GM12878 (cell line): ENCODE results near the gene CCDC184. TPM values are rescaled to one million over a fixed set of nuclear protein-coding genes. Genes with fewer than 3 reads are reported as not detected.

Source experiments
- ATAC-seq: fragments of 200-7000 bp; cut with Tn5 transposase; 3 replicates; pipeline ENCODE4 v1.9.1; 2020; ENCODE audit warnings: mild to moderate bottlenecking, moderate library complexity
- BruUV-seq: library from RNA; stranded (reverse); fragments of 400-500 nt; replicated peaks from 2 replicates; lab custom pipeline; 2021; lab: Mats Ljungman, UMichigan
- CTCF ChIA-PET: fragments of 300-600 bp; sonication (Branson Sonifier 250); formaldehyde crosslinking; extraction: SDS; loops from one replicate; lab custom pipeline; 2021; ENCODE audit warnings: inconsistent platforms; lab: Yijun Ruan, JAX
- POLR2A ChIA-PET: fragments of 350-600 bp; formaldehyde crosslinking; extraction: SDS; loops from one replicate; lab custom pipeline; 2021; ENCODE audit warnings: inconsistent platforms; lab: Charles Lee
- RAD21 ChIA-PET: fragments of 300-600 bp; sonication (Branson Sonifier 250); formaldehyde crosslinking; loops from one replicate; lab custom pipeline; 2023; ENCODE audit warnings: antibody characterized with exemption; ENCODE audit not compliant: unreplicated experiment; lab: Charles Lee
- SMC1A ChIA-PET: fragments of 300-600 bp; sonication (Branson Sonifier 250); formaldehyde crosslinking; loops from one replicate; lab custom pipeline; 2023; ENCODE audit not compliant: unreplicated experiment, uncharacterized antibody; lab: Charles Lee
- DNase-seq: peaks from one replicate; pipeline ENCODE4 v3.0.0-alpha.2; 2011; ENCODE audit warnings: low read depth, low spot score
- FAIRE-seq: peaks from 3 replicates; lab custom pipeline; 2011; peaks lifted over from hg19 to GRCh38; lab: Jason Lieb, UNC
- H2AFZ ChIP-seq: 2 replicates; pipeline ENCODE4 v1.6.0; 2011; ENCODE audit warnings: low read depth, low read length, control low read depth; ENCODE audit not compliant: control insufficient read depth
- H3K27ac ChIP-seq: 2 replicates; pipeline ENCODE4 v1.5.1; 2011; ENCODE audit warnings: control low read depth; ENCODE audit not compliant: control insufficient read depth, insufficient read depth
- H3K27me3 ChIP-seq, 2 experiments: replicated peaks in 1 of 2; 2 replicates each; pipeline versions ENCODE4 v1.6.0 to v1.6.1; 2011; ENCODE audit warnings: low read length in 1 of 2; ENCODE audit not compliant: control insufficient read depth in 2 of 2, insufficient read depth in 2 of 2
- H3K36me3 ChIP-seq, 2 experiments: 2 replicates each; pipeline ENCODE4 v1.5.1; 2011; ENCODE audit warnings: low read length in 1 of 2; ENCODE audit not compliant: control insufficient read depth in 2 of 2, insufficient read depth in 2 of 2
- H3K4me1 ChIP-seq: 2 replicates; pipeline ENCODE4 v1.6.1; 2011; ENCODE audit warnings: mild to moderate bottlenecking, low read length, moderate library complexity, mixed read lengths; ENCODE audit not compliant: control insufficient read depth, insufficient read depth
- H3K4me2 ChIP-seq: 2 replicates; pipeline ENCODE4 v1.6.0; 2011; ENCODE audit warnings: control low read depth; ENCODE audit not compliant: control insufficient read depth, insufficient read depth
- H3K4me3 ChIP-seq: fragments of 200-600 bp; sonication (generic); 2 replicates; pipeline ENCODE4 v1.5.1; 2016
- H3K79me2 ChIP-seq: 2 replicates; pipeline ENCODE4 v1.6.0; 2011; ENCODE audit warnings: low read length; ENCODE audit not compliant: control insufficient read depth, insufficient read depth
- H3K9ac ChIP-seq: 2 replicates; pipeline ENCODE4 v1.8.0; 2011; ENCODE audit warnings: low read length, control low read depth, mixed read lengths; ENCODE audit not compliant: control insufficient read depth, insufficient read depth
- H3K9me3 ChIP-seq: replicated peaks from 3 replicates; pipeline ENCODE4 v1.5.1; 2011; ENCODE audit warnings: mild to moderate bottlenecking, low read length; ENCODE audit not compliant: control insufficient read depth, insufficient read depth
- H4K20me1 ChIP-seq: 2 replicates; pipeline ENCODE4 v1.6.0; 2011; ENCODE audit not compliant: control insufficient read depth, insufficient read depth
- CBX3 ChIP-seq: fragments of 200-600 bp; sonication (generic); IDR thresholded peaks from 2 replicates; pipeline ENCODE4 v1.6.1; 2016; ENCODE audit warnings: low read depth, borderline replicate concordance
- CEBPB ChIP-seq, 2 experiments: fragments of 150-350 bp in 1 of 2; IDR thresholded peaks; 2 replicates each; pipeline ENCODE4 v1.6.1; 2012 to 2014; ENCODE audit warnings: low read depth in 2 of 2, low read length in 2 of 2, borderline replicate concordance in 1 of 2, inconsistent platforms in 1 of 2
- IRF4 ChIP-seq: IDR thresholded peaks from 2 replicates; pipeline ENCODE4 v1.6.1; 2011; ENCODE audit warnings: low read depth, low read length
- SPI1 ChIP-seq: IDR thresholded peaks from 2 replicates; pipeline ENCODE4 v1.6.1; 2011; ENCODE audit warnings: low read depth, mild to moderate bottlenecking, low read length, moderate library complexity, borderline replicate concordance; ENCODE audit not compliant: insufficient read depth
- ZZZ3 ChIP-seq: IDR thresholded peaks from 2 replicates; pipeline ENCODE4 v1.6.1; 2011; ENCODE audit warnings: low read depth; ENCODE audit not compliant: control insufficient read depth, insufficient read length
- WGBS: methylation state at CpG from one replicate; pipeline ENCODE4 v1.1.6; 2016; ENCODE audit warnings: low lambda C conversion rate; ENCODE audit not compliant: insufficient replicate concordance, insufficient coverage; ENCODE audit errors: missing lambda C conversion rate; 5-methylcytosine and 5-hydroxymethylcytosine counted together
- in situ Hi-C: fragments of 300-500 bp; cut with MboI; formaldehyde crosslinking; loops from 9 replicates; pipeline ENCODE4 v1.14.3; 2018; ENCODE audit warnings: mixed read lengths
- intact Hi-C: fragments of 100-400 bp; cut with micrococcal nuclease; formaldehyde crosslinking; loops from one replicate; pipeline ENCODE4 v1.14.2; 2022; ENCODE audit not compliant: unreplicated experiment
- polyA plus RNA-seq, 11 experiments: library from polyadenylated mRNA; depleted of rRNA in 4 of 11; unstranded in 6 of 11; stranded (reverse) in 5 of 11; fragments of >200 nt; fragmentation: Nextera tagmentation in 4 of 11; fragmentation: Illumina TruSeq in 1 of 11; extraction: Ambion mirVana in 4 of 11; extraction: Trizol in 1 of 11; gene quantifications; 1 replicate in 1 of 11; 2 replicates in 10 of 11; pipeline versions ENCODE4 v1.2.1 to v1.2.3, GENCODE V29; 2011 to 2016; ENCODE audit warnings: inconsistent platforms in 2 of 11, missing spikeins in 2 of 11, low read depth in 1 of 11
- total RNA-seq, 4 experiments: library from RNA; depleted of rRNA in 3 of 4; stranded (reverse); fragments of >200 nt in 3 of 4; fragmentation: Illumina TruSeq in 1 of 4; extraction: Trizol in 1 of 4; gene quantifications; 2 replicates each; pipeline versions ENCODE4 v1.2.1 to v1.2.3, GENCODE V29; 2013 to 2021
- TF ChIP-seq, protein P1 (sequence below): IDR thresholded peaks from 2 replicates; pipeline ENCODE4 v1.6.1; 2011; ENCODE audit warnings: mild to moderate bottlenecking, low read depth, low read length, moderate library complexity; ENCODE audit not compliant: insufficient replicate concordance

The CCDC184 gene
- total and polyA plus RNA-seq, 10 of the 15 experiments (the other 5 are each of a cell fraction or from before 2014, with no cell fraction given) = not detected

DNA sequence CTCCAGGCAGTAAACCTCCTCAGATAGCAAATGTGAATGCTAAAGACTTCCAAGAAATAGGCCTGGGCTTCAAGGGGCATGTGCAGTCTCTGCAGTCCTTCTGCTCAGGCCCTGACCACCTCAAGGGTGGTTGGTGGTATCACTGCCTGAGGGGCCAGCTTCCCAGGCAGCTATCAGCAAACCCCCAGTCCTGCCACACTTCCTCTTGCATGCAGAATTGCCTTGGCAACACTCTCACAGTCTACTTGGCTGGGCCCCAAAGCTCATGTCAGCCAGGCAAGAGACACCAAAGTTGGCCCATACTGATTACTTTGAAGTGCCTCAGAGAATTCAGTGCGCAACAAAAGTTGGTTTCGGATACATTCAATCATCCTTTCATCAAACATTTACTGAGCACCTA lies 22.6 kb upstream of the CCDC184 start:
- Histone ChIP-seq H3K9me3 (no peaks in the 10 kb centered on the region), H3K27ac (no peak overlapping the region), H3K9ac (no peak overlapping the region), H3K27me3 (no peaks in the 10 kb centered on the region), H2AFZ (peak overlapping the region; percentile 45; the same call in 1 of the 2 replicates), H3K4me3 (no peak overlapping the region), H3K4me1 (peaks cover 11% of the 10 kb centered on the region), H3K79me2 (peaks cover 15% of the 10 kb centered on the region), H3K4me2 (peak overlapping the region; percentile 36), H3K36me3 (no peaks in the 10 kb centered on the region), H4K20me1 (no peaks in the 10 kb centered on the region)
- FAIRE-seq (no peak), ATAC-seq (no peak), DNase-seq (no peak)
- CTCF ChIA-PET = interaction anchor here (1.0 to 2.2 kb wide), 8 partner anchors 37 to 325 kb away, joined by 3 to 5 read pairs (median 3); partner anchors contain the start of gene TMEM106C
- TF ChIP-seq, protein P1, sequence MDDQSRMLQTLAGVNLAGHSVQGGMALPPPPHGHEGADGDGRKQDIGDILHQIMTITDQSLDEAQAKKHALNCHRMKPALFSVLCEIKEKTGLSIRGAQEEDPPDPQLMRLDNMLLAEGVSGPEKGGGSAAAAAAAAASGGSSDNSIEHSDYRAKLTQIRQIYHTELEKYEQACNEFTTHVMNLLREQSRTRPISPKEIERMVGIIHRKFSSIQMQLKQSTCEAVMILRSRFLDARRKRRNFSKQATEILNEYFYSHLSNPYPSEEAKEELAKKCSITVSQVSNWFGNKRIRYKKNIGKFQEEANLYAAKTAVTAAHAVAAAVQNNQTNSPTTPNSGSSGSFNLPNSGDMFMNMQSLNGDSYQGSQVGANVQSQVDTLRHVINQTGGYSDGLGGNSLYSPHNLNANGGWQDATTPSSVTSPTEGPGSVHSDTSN = no peak
- TF ChIP-seq ZZZ3 (no peak), SPI1 (peak; percentile 57; the same call in 1 of the 2 replicates), IRF4 (no peak), CBX3 (no peak), CEBPB (IDR thresholded peaks at IDR 0.05; ENCODE audit: borderline replicate concordance in 1 of 2, low read depth in 2 of 2, low read length in 2 of 2) (no peak)
- BruUV-seq = no TSS peak
- SMC1A ChIA-PET = interaction anchor here (0.7 to 2.6 kb wide), 8 partner anchors 9 to 208 kb away, joined by 3 to 6 read pairs (median 3); partner anchors contain the start of gene SENP1
- RAD21 ChIA-PET = no interaction called here
- POLR2A ChIA-PET = interaction anchor here (0.7 kb wide), 1 partner anchor 55 kb away, joined by 3 read pairs; no protein-coding TSS in a partner anchor
- intact Hi-C loops (no loop called here), in situ Hi-C loops (loop anchor here (5.0 kb wide), 1 partner anchor 194 kb away; no protein-coding TSS in a partner anchor)
- 95% methylated on average over 2 of the region's 2 CpGs for WGBS
